ENCODE data around the gene NOTUM.

NOTUM gene

DNA sequence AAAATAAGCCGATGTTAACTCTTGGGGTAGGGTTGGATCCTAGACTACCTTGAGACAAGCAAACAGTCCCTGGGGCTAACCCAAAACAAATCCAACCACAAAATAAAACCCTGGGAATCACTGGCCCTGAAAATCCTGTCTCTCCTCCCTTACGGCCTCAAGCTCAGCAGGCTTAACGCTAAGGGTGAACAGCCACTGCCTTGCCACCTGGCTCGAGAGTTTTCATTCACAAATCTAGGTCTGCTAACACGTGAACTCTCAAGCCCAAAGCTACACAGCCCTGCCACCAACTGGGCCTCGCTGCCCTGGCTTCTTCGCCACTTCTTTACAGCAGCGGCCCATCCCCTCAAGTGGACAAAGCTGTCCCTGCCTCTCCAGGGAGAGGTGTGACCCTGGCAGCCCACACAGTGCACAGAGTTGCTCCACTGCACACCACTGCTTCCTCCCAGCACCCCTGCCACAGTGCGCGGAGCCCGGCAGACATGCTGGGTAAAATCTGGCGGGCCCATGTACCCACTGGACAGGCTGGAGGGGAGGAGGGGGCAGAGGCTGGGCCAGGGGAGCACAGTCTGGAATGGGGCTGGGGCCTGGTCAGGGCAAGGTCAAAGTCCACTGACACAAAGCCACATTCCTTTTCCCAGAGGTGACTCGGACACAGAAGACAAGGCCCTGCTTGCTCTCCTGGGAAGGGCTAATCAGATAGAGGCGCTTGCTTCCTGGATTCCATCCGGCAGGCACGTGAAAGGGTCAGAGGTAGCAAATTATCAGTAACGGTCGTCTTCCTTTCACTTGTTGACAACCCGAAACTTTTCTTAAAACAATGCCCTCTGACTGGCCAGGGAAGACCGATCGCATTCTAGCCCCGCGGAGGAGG is 50.8 kb downstream of the NOTUM start:
- DNase-seq (ENCODE audit: low read depth): no peak

DNA sequence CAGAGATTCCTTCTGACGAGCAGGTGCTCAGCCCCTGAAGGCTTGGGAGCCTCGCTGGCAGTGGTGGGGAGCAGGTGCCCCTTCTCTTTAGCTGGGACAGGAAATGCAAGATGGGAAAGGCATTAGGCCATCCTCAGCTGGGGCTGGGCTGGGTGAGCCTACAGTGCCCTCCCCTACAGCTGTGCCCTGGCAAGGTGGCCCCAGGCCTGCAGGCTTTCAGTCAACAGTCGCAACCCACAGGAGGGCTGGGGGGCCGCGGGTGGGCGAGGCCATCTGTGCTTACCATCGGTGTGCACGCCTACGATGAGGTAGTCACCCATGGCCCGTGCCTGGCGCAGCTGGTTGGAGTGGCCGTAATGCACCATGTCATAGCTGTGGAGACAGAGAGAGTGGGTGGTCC is 51.8 kb downstream of the NOTUM start:
- DNase-seq (ENCODE audit: low read depth): no peak

DNA sequence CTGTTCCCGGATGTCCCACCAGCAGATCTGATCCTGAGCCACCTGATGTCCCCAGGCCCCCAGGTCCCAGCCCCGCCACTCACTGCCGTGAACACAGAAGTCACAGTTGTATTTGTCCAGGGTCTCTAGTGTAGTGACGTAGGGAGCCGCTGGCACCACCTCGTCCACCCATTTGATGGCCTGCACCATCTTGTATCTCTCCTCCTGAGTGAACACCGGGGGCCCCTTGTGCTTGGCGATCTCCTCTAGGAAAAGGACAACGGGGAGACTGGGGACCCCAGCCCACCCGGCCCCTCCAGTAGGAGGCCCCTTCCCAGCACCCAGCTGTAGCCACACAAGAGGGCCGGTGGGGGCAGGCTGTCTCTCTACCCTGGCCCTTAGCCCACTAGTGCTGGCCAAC is 52.2 kb downstream of the NOTUM start:
- DNase-seq (ENCODE audit: low read depth): no peak

DNA sequence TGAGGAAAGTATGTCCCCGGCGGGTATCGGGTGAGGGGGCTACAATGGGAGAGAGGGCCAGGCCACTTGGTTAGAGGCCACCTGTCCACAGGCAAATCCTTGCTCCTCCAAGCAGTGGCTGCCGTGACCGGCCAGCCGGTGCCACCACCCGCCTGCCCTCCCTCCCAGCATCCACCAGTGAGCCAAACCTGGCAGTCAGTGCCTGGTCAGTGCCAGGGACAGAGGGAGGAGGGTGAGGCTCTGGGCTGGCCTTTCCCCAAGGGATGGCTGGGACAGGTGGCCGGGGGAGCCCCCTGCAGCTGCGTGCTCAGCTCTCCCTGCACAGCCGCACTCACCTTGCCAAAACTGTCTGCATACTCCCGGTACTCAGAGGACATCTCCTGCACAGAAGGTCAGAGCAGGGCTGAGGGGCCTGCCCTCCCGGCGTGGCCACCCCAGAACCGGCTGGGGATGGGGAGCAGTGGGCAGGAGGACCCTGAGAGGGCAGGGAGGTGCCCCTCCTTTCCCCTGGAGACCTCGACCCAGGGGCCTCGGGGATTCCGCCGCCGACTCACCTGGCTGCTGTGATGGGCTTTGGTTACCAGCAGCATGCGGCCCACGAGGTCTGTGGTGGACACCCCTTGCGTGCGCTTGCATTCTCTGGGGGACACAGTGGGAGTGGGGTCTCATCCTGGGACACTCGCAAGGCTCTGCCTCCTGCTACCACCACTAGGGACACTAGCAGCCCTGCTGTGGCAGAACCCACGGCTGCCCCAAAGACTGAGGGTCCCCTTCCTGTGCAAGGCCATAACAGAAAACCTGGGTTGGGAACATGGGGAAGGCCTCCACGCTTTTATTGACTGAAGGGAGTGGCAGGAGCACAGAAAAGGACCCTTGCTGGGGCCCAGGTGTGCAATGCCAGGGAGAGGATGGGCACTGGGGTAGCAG is 53.5 kb downstream of the NOTUM start:
- DNase-seq (ENCODE audit: low read depth): no peak

DNA sequence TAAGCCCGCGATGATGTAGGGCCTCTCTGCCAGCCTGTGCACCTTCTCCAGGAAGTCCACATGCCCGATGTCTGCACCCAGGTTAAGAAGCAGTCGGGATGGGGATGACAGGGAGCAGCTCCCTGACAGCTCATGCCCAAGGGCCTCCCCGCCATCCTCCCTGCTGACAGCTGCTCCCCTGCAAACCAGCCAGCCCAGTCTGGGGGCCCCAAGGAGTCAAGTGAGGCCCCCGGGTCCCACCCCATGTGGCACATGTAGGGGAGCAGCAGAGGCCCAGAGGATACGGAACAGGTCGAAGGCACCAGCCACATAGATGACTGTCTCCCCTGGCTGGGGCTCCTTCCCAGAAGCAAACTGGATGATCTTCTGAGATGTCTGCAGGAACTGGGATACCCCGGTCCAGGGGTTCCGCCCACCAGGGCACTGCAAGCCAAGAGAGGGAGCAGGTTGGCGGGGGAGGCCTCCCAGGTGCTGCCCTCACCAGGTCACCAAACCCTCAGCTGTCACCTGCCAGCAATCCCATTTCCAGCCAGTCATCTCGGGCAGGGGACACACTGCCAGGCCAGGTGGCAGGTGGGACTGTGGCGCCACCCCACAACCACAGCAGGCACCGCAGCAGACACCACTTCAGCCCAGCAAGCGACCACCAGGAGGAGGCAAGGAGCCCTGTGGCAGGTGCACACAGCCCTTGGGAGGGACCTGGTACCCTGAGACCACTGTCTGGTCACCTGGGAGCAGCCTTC is 54.3 kb downstream of the NOTUM start:
- DNase-seq (ENCODE audit: low read depth): no peak

DNA sequence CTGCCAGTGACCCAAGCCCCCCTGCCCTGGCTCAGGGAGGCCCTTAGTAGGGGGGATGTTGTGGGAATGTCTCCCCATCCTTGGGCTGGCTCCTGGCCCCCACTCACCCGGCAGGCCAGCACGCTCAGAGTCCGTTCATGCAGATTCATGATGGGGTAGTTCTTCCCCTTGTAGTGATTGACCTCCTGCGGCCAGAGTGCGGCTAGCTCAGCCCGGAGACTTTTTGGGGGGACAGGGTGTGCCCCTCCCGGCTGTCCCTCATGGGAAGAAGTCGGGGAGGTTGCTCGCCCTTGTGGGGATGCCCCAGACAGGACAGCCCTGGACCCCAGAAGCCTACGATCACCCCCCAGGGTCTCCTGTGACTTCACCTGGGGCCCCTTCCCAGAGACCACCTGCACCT is 55.0 kb downstream of the NOTUM start:
- no peak for DNase-seq (ENCODE audit: low read depth)

DNA sequence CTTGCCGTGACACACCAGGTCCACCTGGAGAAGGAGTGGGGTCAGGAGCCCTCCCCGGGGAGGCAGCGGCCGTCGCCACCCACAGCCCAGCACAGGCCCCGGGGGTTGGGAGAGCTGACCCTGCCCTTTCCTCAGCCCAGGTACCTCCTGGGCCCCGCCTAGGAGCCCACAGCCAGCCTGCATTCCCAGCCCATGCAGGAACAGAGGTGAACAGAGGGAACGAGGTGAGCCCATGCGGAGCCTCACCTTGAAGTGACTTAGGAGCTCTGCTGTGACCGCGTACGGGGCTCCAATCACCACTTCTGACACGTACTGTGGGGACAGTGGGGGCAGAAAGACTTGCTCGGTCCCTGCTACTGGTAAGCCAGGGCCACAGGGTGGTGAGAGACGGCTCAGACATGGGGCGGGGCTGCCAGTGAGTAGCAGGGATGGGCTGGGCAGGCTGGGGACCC is 55.5 kb downstream of the NOTUM start:
- DNase-seq (ENCODE audit: low read depth): no peak

DNA sequence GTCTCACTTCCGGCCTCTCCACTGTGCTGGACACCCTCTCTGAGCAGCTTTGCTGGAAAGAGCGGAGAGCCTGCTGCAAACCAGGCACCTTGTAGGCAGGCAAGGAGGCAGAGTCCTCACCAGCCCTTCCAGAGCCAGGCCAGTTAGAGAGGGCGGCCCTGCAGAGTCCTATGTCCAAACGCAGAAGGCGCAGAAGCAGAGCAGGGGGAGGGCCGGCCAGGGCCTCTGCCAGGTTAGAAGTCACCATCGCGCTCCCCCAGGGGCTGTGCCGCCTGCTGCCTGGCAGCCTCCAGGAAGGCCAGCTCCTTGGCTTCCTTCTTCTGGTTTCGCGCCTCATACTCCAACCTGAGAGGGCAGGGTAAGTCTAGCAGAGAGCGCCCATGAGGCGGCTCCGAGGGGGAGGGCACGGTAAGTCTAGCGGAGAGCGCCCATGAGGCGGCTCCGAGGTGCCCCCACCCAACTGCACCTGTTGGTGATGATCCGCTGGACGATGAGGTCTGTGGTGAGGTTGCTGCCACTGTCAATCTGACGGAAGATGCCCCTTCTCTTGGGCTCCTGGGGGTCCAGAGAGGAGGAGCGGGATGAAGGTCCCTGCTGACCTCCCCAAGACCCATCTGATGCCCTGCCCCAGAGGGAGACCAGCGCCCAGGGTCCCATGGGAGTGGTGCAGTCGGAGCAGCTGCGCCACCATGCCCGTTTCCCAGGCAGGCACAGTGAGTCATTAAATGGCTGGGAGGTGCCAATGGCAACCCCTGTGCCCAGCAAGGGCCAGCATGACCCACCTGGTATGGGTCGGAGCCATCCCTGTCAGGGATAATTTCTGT is 56.2 kb downstream of the NOTUM start:
- DNase-seq (ENCODE audit: low read depth): no peak

DNA sequence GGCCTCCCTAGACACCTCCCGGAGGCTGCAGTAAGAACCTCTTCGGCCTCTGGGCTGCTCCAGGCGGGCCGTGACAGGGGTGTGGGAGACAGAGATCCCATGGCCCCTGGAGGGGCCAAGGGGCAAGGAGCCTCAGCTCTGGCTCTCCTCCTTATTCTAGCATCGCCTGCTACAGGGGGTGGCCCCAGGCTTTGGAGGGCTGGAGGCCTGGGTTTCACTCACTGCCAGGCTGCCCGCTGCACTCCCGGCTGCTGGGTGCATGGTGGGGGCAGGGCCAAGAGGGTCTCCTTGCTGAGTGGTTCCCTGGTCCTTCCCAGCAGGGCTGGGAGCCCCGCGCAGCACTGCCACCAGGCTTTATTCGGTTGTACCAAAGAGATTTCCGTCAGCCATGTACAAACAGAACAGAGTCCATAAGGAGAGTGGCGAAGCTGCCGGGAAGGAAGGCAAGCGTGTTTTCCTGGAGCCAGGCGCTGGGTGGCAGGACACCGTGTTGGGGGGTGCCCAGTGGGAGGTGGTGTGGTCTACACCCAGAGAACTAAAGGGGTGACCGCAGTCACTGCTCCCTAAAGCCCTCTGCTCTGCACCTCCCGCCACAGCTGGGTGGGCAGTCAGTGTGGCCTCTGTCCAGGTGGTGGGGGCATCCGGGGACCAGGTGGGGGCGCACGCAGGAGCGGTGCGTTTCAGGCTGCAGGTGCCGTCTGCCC is 56.9 kb downstream of the NOTUM start:
- DNase-seq (ENCODE audit: low read depth): no peak

DNA sequence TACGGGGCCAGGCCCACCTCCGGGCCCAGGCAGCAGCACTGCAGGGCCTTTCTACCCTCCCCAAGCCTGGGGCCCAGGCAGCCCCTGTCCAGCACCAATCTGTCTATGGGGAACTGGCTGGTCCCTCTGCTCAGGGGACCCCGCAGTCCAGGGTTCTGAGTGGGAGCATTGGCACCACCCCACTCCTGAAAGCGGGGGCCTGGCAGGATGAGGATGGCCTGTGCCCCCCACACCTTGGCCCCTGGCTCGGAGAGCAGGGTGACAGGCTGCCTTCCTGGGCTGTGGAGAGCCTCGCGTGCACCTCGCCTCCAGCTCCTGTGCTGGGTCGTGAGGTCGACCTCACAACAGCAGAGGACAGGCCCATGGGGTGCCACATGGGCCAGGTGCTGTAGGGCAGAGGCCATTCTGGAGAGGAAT is 57.6 kb downstream of the NOTUM start:
- DNase-seq (ENCODE audit: low read depth): no peak

DNA sequence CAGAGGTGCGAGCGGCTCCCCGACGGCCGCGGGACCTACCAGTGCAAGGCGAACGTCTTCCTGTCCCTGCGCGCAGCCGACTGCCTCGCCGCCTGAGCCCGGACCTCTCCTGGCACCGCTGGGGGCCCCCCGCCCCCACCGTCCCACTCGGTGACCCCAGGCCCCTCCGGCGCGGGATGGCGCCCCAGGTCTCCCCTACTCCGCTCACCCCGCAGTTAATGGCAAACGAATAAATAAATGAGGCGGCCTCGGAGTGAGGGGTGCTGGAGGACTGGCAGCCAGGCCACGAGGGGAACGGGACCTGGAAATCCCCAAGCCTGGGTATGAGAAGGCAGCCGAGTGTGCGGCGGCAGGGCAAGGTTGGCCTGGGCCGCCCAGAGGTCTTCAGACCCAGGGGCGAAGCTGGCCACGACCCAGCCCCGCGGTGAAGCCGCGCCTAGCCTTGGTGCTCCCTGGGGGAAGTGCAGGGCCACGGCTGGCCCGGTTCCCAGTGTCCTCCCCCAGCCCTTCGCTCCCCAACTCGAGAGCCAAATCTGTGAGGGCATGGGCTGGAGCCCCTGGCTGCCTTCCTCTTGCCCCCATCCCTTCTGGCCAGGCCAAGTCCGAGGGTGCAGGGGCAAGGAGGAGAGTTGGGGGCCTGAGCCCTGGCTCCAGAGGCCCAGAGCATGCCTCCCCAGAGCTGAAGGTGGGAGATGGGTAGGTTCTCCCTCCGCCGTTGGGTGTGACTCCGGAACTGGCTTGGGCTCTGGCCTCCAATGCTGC is 58.2 kb downstream of the NOTUM start:
- no peak for DNase-seq (ENCODE audit: low read depth)

Data from T follicular helper cell (primary cell).